ENCODE results near the gene PSRC1. TPM values are rescaled to one million over a fixed set of nuclear protein-coding genes. Genes with fewer than 3 reads are reported as not detected.

The PSRC1 gene
- total RNA-seq, 2 donors from 2014 or later = 38.5 to 72.7 TPM

DNA sequence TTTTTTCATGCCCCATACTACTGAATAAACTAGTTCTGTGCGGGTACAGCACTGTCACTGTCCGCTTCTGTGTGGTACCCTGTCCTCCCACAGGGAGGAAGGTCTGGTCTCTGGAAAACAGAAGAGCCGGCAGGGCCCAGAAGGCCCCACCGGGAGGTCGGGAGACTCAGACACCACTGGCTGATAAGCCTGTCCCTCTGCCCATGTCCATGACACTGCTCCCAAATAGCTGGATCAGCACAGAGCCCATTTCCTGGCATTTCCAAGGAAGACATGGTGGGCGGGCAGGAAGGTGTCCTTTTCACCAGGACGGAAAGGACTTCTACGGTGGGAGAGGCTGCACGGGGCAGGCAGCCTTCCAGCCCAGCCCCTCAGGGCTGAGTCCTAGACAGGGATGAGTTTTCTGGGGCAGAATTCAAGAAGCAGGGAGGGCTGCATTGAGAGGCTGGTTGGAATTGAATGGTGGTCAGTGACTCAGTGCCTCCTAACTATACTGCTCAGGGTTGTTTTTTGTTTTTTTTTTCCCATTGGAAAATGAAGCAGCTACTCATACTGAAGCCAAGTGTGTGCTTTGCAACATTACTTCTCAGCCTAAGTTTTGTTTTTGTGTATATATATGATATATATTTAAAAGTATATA, 7.1 kb downstream of the PSRC1 start:
- H3K27ac Mint-ChIP-seq = peak overlapping the region; percentile 17
- Histone ChIP-seq H3K36me3 (ENCODE audit: control insufficient read depth, insufficient read depth, low read length) (peaks cover 21% of the 10 kb centered on the region), H3K4me1 (ENCODE audit: control insufficient read depth, insufficient read depth, low read length) (peaks cover 8% of the 10 kb centered on the region), H3K9me3 (ENCODE audit: control insufficient read depth, low read length) (no peaks in the 10 kb centered on the region), H3K4me3 (ENCODE audit: low read length) (no peak overlapping the region), H3K27ac (ENCODE audit: low read depth, low read length) (peak overlapping the region; percentile 73), H3K27me3 (ENCODE audit: control insufficient read depth, insufficient read depth, low read length, poor library complexity, severe bottlenecking) (no peaks in the 10 kb centered on the region), H3K9ac (ENCODE audit: extremely low read depth, low read length, poor library complexity, severe bottlenecking) (no peak overlapping the region)
- H3K27me3 Mint-ChIP-seq (ENCODE audit: insufficient read depth) = peaks cover 2% of the 10 kb centered on the region
- WGBS, 2 experiments (ENCODE audit: insufficient coverage in 1 of 2, insufficient read length in 1 of 2) = 80 to 81% methylated on average over 5 to 9 of the region's 9 CpGs
- no peak for DNase-seq
- peaks cover 20% of the 10 kb centered on the region for H3K36me3 Mint-ChIP-seq (ENCODE audit: low read depth)
- H3K4me1 Mint-ChIP-seq = peaks cover 29% of the 10 kb centered on the region
- H3K4me3 Mint-ChIP-seq = no peak overlapping the region
- TF ChIP-seq, protein P1, sequence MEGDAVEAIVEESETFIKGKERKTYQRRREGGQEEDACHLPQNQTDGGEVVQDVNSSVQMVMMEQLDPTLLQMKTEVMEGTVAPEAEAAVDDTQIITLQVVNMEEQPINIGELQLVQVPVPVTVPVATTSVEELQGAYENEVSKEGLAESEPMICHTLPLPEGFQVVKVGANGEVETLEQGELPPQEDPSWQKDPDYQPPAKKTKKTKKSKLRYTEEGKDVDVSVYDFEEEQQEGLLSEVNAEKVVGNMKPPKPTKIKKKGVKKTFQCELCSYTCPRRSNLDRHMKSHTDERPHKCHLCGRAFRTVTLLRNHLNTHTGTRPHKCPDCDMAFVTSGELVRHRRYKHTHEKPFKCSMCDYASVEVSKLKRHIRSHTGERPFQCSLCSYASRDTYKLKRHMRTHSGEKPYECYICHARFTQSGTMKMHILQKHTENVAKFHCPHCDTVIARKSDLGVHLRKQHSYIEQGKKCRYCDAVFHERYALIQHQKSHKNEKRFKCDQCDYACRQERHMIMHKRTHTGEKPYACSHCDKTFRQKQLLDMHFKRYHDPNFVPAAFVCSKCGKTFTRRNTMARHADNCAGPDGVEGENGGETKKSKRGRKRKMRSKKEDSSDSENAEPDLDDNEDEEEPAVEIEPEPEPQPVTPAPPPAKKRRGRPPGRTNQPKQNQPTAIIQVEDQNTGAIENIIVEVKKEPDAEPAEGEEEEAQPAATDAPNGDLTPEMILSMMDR (conservative IDR thresholded peaks at IDR 0.05) = no peak
- no peaks in the 10 kb centered on the region for H3K9me3 Mint-ChIP-seq

DNA sequence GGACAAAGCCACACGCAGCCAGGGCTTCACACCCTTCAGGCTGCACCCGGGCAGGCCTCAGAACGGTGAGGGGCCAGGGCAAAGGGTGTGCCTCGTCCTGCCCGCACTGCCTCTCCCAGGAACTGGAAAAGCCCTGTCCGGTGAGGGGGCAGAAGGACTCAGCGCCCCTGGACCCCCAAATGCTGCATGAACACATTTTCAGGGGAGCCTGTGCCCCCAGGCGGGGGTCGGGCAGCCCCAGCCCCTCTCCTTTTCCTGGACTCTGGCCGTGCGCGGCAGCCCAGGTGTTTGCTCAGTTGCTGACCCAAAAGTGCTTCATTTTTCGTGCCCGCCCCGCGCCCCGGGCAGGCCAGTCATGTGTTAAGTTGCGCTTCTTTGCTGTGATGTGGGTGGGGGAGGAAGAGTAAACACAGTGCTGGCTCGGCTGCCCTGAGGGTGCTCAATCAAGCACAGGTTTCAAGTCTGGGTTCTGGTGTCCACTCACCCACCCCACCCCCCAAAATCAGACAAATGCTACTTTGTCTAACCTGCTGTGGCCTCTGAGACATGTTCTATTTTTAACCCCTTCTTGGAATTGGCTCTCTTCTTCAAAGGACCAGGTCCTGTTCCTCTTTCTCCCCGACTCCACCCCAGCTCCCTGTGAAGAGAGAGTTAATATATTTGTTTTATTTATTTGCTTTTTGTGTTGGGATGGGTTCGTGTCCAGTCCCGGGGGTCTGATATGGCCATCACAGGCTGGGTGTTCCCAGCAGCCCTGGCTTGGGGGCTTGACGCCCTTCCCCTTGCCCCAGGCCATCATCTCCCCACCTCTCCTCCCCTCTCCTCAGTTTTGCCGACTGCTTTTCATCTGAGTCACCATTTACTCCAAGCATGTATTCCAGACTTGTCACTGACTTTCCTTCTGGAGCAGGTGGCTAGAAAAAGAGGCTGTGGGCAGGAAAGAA, 8.1 kb downstream of the PSRC1 start:
- H3K27ac Mint-ChIP-seq = peak overlapping the region; percentile 52
- Histone ChIP-seq H3K9ac (ENCODE audit: extremely low read depth, low read length, poor library complexity, severe bottlenecking) (no peak overlapping the region), H3K4me3 (ENCODE audit: low read length) (no peak overlapping the region), H3K27me3 (ENCODE audit: control insufficient read depth, insufficient read depth, low read length, poor library complexity, severe bottlenecking) (no peaks in the 10 kb centered on the region), H3K9me3 (ENCODE audit: control insufficient read depth, low read length) (no peaks in the 10 kb centered on the region), H3K36me3 (ENCODE audit: control insufficient read depth, insufficient read depth, low read length) (peaks cover 12% of the 10 kb centered on the region), H3K27ac (ENCODE audit: low read depth, low read length) (peak overlapping the region; percentile 73), H3K4me1 (ENCODE audit: control insufficient read depth, insufficient read depth, low read length) (peaks cover 8% of the 10 kb centered on the region)
- peak overlapping the region; percentile 29 for H3K4me3 Mint-ChIP-seq
- TF ChIP-seq, protein P1 (conservative IDR thresholded peaks at IDR 0.05) = no peak
- H3K4me1 Mint-ChIP-seq = peaks cover 29% of the 10 kb centered on the region
- H3K27me3 Mint-ChIP-seq (ENCODE audit: insufficient read depth) = peaks cover 2% of the 10 kb centered on the region
- 65 to 91% methylated on average over 10 to 24 of the region's 24 CpGs for WGBS, 2 experiments (ENCODE audit: insufficient coverage in 1 of 2, insufficient read length in 1 of 2)
- peak; percentile 64 for DNase-seq
- H3K36me3 Mint-ChIP-seq (ENCODE audit: low read depth) = peaks cover 16% of the 10 kb centered on the region
- no peaks in the 10 kb centered on the region for H3K9me3 Mint-ChIP-seq

DNA sequence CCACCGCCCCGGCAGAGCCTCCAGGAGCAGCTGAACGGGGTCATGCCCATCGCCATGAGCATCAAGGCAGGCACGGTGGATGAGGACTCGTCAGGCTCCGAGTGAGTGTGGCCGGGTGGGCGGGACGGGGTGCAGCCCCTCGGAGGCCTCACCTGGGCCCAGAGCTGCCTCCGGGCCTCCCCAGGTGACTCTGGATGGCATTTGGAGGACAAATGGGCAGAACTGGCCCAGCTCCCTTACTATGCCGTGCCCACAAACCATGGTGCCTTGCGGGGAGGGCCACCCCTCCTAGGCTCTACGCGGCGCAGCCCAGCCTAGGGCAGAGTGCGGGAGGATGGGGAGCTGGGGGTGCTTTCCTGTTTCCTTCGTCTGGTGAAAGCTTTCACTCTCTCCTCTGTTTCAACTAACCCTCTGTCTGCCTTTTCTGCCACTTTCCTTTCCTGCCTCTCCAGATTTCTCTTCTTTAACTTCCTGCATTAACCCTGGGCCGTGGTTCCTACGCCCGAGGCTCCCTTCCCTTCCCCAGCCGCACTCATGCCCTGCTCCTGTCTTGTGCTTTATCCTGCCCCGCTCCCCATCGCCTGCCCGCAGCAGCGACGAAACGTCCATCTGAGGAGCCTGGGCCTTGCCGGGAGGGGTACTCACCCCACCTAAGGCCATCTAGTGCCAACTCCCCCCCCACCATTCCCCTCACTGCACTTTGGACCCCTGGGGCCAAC, 9.2 kb downstream of the PSRC1 start:
- Histone ChIP-seq H3K4me3 (ENCODE audit: low read length) (no peak overlapping the region), H3K27ac (ENCODE audit: low read depth, low read length) (no peak overlapping the region), H3K9me3 (ENCODE audit: control insufficient read depth, low read length) (no peaks in the 10 kb centered on the region), H3K36me3 (ENCODE audit: control insufficient read depth, insufficient read depth, low read length) (peaks cover 7% of the 10 kb centered on the region), H3K4me1 (ENCODE audit: control insufficient read depth, insufficient read depth, low read length) (peaks cover 8% of the 10 kb centered on the region), H3K9ac (ENCODE audit: extremely low read depth, low read length, poor library complexity, severe bottlenecking) (no peak overlapping the region), H3K27me3 (ENCODE audit: control insufficient read depth, insufficient read depth, low read length, poor library complexity, severe bottlenecking) (no peaks in the 10 kb centered on the region)
- no peak for DNase-seq
- H3K27me3 Mint-ChIP-seq (ENCODE audit: insufficient read depth) = peaks cover 2% of the 10 kb centered on the region
- H3K9me3 Mint-ChIP-seq = no peaks in the 10 kb centered on the region
- H3K4me1 Mint-ChIP-seq = peaks cover 29% of the 10 kb centered on the region
- TF ChIP-seq, protein P1 (conservative IDR thresholded peaks at IDR 0.05) = no peak
- peaks cover 14% of the 10 kb centered on the region for H3K36me3 Mint-ChIP-seq (ENCODE audit: low read depth)
- no peak overlapping the region for H3K4me3 Mint-ChIP-seq
- WGBS, 2 experiments (ENCODE audit: insufficient coverage in 1 of 2, insufficient read length in 1 of 2) = 89 to 90% methylated on average over 12 to 30 of the region's 30 CpGs
- peak overlapping the region; percentile 71 for H3K27ac Mint-ChIP-seq

Measured in endodermal cell (in vitro differentiated cells).